NCI-H146 treated with DMSO at 0.1 percent for 48 hours (cell line): Measurements from ENCODE around the gene COG1.
A peak's percentile ranks its signal among the peaks of the same experiment; 100 is the strongest.

Experiments used
- DNase-seq: peaks from one replicate; lab custom pipeline; 2025; ENCODE audit not compliant: unreplicated experiment; lab: John Stamatoyannopoulos, UW

Gene COG1

DNA sequence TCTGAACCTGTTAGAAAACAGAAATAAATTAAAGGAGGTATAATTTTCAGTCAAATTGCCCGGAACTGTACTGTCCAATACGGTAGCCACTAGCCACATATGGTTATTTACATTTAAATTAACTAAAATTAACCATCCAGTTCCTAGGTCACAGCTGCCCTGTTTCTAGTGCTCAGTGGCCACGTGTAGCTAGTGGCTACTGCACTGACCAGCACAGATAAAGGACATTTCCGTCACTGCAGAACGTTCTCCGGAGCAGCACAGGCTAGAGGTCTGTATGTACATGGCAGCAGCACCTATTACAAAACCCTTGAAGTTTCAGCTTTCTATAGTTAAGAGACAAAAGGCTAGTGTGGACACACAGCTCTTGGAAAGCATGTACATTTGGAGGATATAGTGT lies 35.1 kb downstream of the COG1 start:
- no peak for DNase-seq

DNA sequence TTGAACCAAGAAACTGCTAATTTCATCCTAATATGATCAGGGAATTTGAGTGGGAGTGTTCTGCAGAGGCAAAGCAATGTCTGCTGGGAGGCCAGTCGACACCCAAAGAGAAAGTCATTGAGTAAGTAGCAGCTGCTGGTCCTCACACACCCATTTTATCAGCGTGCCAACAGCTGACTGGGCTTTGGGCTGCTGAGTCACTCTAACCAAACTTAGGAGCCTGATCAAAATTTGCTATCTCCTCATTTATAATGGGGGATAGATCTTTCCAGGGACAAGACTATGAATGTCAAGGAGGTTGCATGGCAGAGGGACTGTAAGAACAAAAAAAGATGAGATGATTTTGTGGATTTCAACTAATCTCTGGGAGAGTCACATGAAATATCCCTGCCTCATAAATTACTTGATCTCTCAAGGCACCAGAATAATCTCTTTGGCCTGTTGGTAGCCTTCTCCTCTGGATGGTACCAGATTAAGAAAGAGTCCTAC lies 35.9 kb downstream of the COG1 start:
- no peak for DNase-seq

DNA sequence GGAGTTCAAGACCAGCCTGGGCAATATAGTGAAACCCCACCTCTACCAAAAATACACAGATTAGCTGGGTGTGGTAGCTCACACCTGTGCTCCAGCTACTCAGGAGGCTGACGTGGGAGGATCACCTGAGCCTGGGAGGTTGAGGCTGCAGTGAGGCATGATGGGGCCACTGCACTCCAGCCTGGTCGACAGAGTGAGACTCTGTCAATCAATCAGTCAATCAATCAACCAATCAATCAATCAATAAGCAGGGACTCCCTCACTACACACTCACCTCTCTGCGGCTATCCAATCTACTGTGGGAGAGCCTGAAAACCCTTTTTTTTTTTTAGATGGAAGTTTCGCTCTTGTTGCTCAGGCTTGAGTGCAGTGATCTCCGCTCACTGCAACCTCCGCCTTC lies 37.2 kb downstream of the COG1 start:
- DNase-seq: no peak

DNA sequence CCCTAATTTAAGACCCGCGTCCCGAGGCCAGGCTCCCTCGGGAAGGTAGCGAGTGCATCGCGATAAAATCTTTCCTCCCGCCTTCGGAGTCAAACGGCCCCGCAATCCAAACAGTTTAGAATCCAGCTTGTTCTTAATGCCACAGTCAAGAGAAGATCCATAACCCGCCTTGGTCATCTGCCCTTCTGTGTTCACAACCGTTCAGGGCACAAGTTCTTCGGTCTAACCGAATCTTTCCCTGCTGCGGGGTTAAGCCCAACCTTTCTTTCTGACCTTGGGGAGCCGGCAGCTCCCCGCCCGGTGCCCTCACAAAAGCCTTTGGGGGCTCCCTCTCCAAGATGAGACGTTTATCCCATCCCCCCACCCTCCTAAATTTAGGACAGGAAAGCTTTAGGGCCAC lies 38.5 kb downstream of the COG1 start:
- DNase-seq: no peak

DNA sequence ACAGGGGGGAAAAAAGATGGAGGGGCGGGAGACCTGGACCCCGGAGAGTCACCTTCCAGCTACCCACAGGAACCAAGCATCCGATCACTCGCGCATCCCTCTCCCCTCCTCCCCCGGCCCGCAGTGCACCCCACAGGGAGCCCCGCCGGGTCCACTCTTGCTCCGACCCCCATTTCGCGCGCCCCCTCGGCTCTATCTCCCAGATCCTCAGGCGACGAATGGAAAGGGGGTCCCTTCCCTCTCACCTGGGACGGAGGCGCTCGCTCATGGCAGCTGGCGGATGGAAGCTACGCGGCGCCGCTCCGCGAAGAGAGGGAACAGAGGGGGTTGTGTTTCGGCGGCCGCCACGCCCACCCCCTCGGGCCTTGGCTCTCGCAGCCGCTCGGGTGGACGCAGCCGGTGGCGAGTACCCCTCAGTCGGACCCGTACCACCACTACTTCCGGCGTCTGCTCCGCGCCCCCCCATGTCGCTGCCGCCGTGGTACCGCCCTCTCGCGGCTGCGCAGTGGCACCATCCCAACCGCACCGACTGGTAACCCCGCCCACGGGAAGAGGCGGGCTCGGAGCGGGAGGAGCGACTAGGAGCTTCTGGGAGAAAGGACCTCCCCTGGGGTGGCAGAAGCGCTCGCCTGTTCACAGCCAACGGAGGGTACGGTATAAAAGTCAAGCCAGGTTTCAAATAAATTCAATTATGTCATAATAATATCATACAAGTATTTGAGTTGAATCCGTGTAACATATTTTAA lies 39.2 kb downstream of the COG1 start:
- peak; percentile 92 for DNase-seq

DNA sequence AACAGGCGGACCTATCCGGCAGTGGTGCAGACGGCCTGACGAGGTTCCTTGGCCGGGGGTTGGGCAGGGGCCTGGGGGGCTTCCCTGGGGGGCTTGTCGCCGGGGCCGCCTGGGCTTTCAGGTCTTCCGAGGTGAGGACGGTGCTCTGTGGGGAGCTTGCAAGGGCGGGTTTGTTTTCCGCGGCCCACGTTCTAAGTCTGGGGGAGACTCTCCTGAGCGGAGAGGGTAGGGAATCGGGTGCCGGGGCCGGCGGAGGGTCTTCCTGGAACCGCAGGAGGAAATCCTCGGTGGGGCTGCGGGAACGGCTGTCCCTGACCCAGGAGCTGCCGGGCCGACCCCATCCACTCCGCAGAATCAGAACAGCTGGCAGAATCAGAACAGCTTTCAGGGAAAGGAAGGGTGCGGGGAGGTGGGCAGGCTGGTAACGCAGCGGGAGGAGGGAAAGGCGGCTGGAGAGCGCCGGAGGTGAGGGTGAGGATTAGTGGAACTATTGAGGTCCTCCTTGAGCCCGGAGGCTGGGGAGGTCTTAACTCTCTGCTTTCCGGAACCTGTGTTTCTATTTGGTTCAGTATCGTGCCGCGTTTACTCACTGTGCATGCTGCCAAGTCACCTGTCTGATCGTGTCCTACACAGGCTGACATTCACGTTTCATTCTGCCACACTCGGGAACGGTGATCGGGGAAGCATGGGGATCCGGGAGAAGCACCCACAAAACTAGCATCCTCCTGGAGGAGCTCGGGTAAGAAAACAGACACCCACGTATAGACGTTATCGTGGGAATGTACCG lies 39.9 kb downstream of the COG1 start:
- DNase-seq: peak; percentile 18

DNA sequence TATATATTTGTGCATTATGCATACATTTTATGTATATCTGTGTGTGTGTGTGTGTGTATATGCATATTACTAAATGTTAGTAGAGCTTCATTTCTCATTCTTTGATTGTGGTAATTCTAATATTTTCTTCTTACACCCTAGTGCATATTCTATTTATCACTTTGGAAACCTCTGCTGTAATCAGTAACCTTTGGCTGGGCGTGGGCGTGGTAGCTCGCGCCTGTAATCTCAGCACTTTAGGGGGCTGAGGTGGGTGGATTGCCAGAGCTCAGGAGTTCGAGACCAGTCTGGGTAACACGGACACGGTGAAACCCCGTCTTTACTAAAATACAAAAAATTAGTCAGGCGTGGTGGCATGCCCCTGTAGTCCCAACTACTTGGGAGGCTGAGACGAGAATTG lies 41.9 kb downstream of the COG1 start:
- DNase-seq: no peak

DNA sequence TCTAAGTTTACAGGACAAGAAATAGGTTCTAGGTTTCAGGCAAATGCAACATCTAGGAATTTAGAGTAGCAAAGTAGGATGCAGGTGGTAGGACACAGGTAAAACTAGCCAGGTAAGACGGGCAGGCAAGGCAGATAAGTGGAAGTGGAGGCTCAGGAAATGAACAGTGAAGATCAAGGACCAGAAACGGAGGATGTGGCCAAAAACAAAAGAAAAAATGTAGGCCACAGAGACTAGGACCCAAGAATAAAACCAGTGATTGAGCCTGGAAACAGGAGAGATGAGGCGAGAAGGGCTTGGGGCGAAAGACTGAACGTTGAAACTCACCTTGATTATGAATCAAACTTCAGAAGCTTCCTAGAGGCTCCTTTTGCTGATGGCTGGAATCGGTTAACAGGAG lies 44.9 kb downstream of the COG1 start:
- DNase-seq: no peak

DNA sequence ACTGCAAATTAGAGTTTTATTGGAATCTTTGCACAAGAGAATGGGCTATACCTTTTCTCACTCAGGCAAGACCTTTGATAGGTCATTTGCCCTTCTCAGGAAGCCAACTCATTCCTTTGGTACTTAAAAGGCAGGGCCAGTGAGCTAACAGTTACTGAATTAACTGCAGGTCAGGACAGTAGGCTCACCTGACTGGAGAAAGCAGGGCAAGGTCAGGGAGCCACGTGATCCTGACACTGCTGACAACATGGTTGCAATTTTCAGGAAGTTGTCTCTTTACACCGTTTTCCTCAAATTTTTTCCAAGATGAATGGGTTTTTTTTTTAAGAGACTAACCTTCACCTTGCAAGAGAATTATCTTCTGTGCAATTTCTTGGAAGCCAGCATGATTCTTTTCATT lies 47.7 kb downstream of the COG1 start:
- no peak for DNase-seq

DNA sequence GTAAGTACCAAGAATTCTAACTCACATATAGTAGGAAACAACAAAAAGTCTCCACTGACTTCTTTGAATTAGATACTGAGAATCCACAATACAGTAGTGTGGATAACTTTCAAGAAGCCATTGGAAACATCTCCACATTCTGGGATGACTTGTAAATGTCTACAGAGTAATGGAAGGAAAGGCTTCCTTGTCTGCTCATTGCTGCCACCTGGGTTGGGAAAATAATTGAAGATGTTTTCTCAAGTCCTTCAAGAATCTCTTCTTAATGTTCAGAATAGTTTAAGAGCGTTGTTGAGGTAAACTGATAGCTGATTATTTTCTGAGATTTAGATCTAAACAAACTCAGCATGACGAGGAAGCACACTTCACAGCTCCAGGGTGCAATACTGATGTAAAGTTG lies 54.9 kb downstream of the COG1 start:
- no peak for DNase-seq

DNA sequence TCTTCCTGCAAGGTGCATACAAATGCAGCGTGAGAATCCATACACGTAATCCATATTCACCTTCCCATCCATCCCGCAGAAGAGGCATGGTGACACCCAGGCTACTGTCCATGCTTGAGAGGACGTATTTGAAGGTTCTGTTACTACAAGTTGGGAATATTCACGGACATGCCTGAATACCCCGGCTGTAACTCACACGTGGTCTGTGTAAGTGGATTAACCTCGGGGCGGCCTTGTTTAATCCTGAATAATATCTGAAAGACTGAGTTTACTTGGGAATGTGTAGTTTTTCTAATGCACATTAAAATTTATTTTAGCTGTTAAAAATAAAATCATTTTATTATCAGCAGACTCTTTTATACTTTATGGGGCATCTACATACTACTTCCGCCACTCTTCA lies 55.7 kb downstream of the COG1 start:
- no peak for DNase-seq

DNA sequence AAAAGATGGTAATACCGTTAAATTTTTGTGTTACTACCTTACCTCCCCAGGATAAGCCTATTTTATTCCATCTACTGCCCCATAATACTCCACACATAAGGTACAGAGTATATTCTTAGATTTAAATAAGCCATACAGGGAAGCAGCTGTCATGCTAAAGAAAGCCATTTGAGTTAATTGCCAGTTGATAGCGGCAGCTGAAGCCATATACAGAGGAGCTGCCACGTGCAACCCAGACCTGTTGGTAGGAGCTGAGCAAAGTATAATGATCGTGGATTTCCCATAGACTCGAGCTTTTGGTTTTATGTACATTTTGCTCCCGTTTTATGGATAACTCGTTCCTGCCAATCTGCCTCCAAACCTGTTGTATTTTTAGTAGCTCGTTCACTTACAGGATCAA lies 56.8 kb downstream of the COG1 start:
- DNase-seq: peak; percentile 24

DNA sequence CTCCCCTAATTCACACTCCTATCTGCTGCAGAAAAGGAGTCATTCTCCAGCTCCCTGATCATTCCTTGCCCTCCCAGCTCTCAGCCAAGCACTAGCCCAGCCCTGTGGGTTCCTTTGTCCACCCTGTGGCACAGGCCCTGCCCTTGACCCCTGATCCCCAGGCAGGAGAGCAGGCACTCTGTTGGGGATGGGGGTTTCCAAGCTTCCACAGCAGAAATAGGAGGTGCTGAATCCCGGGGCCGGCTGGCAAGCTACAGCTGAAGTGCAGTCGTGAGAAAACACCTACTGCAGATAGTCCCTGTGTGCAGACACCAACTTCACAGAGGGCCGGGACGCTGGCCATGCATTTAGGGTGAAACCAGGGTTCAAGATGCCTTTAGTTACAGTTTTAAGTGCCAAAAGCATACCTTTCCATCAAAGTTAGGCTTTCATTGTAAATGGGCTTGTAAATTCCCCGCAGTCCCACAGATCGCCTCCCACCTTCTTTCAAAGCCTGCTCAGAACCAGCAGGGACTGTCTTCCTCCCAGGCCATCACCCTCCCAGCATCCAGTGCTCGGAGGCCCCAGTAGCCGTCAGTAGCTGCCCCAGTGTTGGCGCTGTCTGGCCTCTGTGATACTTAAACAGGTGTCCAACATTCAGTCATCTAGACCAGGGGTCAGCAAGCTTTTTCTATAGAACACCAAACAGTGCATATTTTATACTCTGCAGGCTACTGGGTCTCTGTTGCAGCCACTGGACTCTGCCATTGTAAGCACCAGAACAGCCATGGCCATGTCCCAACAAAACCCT lies 58.2 kb downstream of the COG1 start:
- no peak for DNase-seq

DNA sequence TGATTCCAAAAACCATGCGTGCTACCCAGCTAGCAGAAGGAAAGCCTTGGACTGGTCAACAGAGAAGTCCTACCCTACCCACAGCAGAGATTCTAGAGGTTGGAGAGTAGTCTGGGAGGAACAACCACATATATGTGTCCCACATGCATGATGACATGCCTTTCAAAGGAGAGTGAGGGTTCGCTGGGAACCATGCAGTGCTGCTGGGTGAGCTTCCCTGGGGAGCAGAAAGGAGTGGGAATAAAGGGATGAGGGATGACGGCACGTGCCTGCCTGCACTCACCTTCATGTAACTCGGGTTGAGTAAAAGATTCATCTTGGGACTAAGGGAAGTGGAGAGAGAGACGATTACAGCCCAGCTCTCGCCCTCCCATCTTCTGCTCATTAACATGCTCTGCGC lies 59.0 kb downstream of the COG1 start:
- no peak for DNase-seq

DNA sequence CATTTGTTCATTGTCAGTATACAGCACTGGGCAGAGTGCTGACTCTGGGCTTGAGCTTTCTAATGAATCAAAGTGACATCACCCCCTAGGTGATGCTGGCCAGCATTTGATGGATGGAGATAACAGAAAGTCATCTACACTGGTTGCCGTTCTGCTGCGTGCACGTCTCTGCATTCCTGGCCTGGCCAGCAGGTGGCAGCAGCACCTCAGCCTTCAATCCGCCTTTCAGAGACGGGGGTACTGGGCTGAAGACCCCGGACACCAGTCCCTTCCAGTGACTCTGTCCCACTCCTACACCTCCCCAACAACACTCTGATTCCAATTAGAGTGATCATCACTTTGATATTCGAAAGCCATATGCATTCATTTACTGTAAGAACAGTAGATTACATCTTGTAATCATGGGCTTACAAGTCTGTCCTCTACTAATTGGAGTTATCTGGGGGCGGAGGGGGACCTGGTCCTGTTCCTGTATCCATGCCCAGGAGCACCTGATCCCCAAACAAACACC lies 62.9 kb downstream of the COG1 start:
- peak; percentile 16 for DNase-seq

DNA sequence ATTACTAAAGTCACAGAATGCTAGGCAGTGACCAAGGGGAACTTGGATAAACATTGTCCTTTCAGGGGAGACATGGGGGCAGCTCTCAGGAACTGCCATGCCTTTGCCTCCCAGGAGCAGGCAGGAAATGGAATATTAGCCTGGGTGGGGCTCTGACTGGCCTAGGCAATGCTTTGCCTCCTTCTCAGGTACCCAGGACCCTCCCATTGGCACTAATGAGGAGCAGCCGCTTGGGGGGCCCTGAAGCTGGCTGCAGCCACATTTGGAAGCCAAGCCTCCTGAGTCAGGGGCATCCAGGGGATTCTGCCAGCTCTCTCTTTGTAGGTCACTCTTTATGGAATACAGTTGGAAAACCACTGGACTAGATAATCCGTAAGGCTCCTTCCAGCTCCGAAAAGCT lies 63.4 kb downstream of the COG1 start:
- DNase-seq: no peak

DNA sequence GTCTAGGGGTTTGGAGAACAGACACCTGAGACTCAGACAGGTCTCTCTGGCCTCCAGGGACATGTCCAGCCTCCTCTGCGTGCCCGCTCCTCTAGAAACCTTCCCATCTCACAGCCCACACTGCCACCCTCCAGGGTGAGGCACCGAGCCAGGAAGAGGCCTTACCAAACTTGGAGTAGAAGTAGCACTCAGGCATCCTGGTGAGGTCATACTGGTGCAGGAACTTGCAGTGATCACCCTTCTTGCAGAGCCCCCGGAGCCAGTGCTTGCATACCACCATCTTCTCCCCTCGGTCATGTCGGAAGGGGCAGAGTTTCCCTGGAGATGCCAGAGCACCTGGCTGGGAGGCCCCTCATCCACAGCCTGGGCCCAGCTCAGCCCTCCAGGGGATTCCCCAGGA lies 64.7 kb downstream of the COG1 start:
- DNase-seq: no peak
